Measurements from ENCODE around the gene ALK. TPM values are rescaled to one million over a fixed set of nuclear protein-coding genes. Genes with fewer than 3 reads are reported as not detected.
A peak's percentile ranks its signal among the peaks of the same experiment; 100 is the strongest.

Gene ALK
- total RNA-seq, 1 donor from 2014 or later: not detected

- no peaks in the 10 kb centered on the region for H3K36me3 ChIP-seq
- H3K9me3 ChIP-seq: no peaks in the 10 kb centered on the region
- no peak overlapping the region for H3K4me3 ChIP-seq
- no peak for DNase-seq (ENCODE audit: low spot score in 2 of 2)
- H3K4me1 ChIP-seq: no peaks in the 10 kb centered on the region
- no peak for TF ChIP-seq CTCF (IDR thresholded peaks at IDR 0.05)
- no peak overlapping the region for H3K27ac ChIP-seq
- intact Hi-C loops (cut with DNase I): no loop called here
- no peaks in the 10 kb centered on the region for H3K27me3 ChIP-seq
Measured at GRCh38 chr2:29272311-29272710, 649.1 kb downstream of the ALK start.

- Histone ChIP-seq H3K9me3 (no peaks in the 10 kb centered on the region), H3K36me3 (no peaks in the 10 kb centered on the region), H3K27me3 (no peaks in the 10 kb centered on the region), H3K4me3 (no peak overlapping the region), H3K4me1 (no peaks in the 10 kb centered on the region), H3K27ac (no peak overlapping the region)
- DNase-seq (ENCODE audit: low spot score in 2 of 2): peak in 1 of 2 donors; percentile 15
- intact Hi-C loops (cut with DNase I): no loop called here
- no peak for TF ChIP-seq CTCF (IDR thresholded peaks at IDR 0.05)
Measured at GRCh38 chr2:29270701-29271121, 650.7 kb downstream of the ALK start.

GRCh38 chr2:29269765-29270109, 651.6 kb downstream of the ALK start:
- Histone ChIP-seq H3K4me3 (no peak overlapping the region), H3K4me1 (no peaks in the 10 kb centered on the region), H3K27ac (no peak overlapping the region), H3K36me3 (no peaks in the 10 kb centered on the region), H3K27me3 (no peaks in the 10 kb centered on the region), H3K9me3 (no peaks in the 10 kb centered on the region)
- intact Hi-C loops (cut with DNase I): no loop called here
- no peak for TF ChIP-seq CTCF (IDR thresholded peaks at IDR 0.05)
- DNase-seq (ENCODE audit: low spot score in 2 of 2): peak in 1 of 2 donors; percentile 24

- no peak overlapping the region for H3K27ac ChIP-seq
- no peaks in the 10 kb centered on the region for H3K4me1 ChIP-seq
- intact Hi-C loops (cut with DNase I): no loop called here
- H3K27me3 ChIP-seq: no peaks in the 10 kb centered on the region
- no peak overlapping the region for H3K4me3 ChIP-seq
- no peak for DNase-seq (ENCODE audit: low spot score in 2 of 2)
- H3K9me3 ChIP-seq: no peaks in the 10 kb centered on the region
- TF ChIP-seq CTCF (IDR thresholded peaks at IDR 0.05): no peak
- H3K36me3 ChIP-seq: no peaks in the 10 kb centered on the region
Measured at GRCh38 chr2:29269095-29269764, 652.2 kb downstream of the ALK start.

GRCh38 chr2:29267720-29268119, 653.7 kb downstream of the ALK start:
- intact Hi-C loops (cut with DNase I): no loop called here
- Histone ChIP-seq H3K4me1 (no peaks in the 10 kb centered on the region), H3K27ac (no peak overlapping the region), H3K36me3 (no peaks in the 10 kb centered on the region), H3K9me3 (no peaks in the 10 kb centered on the region), H3K27me3 (no peaks in the 10 kb centered on the region), H3K4me3 (no peak overlapping the region)
- DNase-seq (ENCODE audit: low spot score in 2 of 2): no peak
- no peak for TF ChIP-seq CTCF (IDR thresholded peaks at IDR 0.05)

GRCh38 chr2:29263886-29264285, 657.5 kb downstream of the ALK start:
- Histone ChIP-seq H3K9me3 (no peaks in the 10 kb centered on the region), H3K27ac (no peak overlapping the region), H3K36me3 (no peaks in the 10 kb centered on the region), H3K27me3 (no peaks in the 10 kb centered on the region), H3K4me1 (no peaks in the 10 kb centered on the region), H3K4me3 (no peak overlapping the region)
- intact Hi-C loops (cut with DNase I): no loop called here
- DNase-seq (ENCODE audit: low spot score in 2 of 2): no peak
- TF ChIP-seq CTCF (IDR thresholded peaks at IDR 0.05): no peak
